DMS53 treated with DMSO at 0.1 percent for 48 hours (cell line): ENCODE data around the gene COL27A1.

Source experiments
- DNase-seq: peaks from one replicate; lab custom pipeline; 2025; ENCODE audit not compliant: unreplicated experiment; lab: John Stamatoyannopoulos, UW

The COL27A1 gene

DNA sequence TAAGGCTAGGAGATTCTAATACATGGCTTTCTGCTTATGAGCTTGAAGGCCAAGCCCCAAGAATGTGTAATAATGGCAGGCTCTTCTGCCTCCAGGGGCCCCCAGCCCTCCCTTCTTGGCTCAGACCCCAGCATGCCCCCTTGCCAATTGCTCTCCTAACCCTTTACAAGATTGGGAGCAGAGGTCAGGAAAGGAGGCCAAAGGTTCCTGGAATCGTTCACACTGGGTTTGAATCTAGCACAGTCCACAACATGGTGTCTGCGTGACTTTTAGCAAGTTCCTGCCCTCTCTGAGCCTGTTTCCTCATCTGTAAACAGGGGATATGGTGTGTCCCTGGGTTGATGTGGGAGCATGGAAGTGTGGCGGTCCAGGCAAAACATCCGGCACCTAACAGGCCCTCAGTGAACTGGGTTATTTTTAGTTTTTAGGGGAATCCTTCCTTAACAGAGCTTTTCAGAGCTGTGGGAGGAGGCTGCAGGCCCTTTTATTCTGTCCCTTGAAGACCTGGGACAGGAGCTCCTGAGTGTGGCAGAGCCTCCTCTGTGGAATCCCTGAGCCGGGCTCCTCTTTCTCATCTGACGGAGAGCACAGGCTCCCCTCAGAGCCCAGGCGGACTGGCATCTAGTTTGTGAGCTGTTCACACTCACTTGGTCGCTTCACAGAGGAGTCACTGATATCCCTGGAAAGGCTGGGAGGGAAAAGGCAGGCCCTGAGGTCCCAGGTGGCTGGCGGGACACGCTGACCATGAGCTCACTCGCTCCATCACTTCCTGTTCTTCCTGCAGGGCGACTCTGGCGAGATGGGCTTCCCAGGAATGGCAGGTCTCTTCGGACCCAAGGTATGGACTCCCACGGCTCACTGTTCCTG is 144.2 kb downstream of the COL27A1 start:
- no peak for DNase-seq

DNA sequence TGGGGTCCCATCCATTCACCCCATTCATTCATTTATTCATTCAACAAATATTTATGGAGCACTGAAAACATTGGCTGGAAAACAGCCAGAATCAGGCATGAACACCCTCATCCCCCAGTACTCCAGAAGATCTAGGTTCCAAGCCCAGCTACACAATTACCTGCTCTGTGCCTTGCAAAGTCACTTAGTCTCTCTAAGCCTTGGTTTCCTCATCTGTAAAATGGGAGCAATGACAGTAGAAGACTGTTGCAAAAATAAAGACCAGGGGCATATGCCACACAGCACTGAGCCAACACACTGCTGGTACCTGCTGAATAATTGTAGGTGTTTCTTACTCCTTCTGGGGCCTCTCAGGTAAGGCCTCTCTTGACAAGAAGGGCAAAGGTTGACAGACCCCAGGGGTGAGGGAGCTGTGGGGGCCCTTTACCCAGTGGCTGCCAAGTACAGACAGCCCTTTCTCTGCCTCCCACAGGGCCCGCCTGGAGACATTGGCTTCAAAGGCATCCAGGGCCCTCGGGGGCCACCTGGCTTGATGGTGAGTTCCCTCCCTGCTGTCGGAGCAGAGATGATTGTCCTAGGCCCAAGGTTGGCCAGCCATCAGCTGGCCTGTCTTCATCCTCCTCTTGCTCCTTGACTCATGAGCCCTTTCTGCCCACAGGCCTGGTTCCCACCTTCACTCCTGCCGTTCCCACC is 145.0 kb downstream of the COL27A1 start:
- DNase-seq: no peak

DNA sequence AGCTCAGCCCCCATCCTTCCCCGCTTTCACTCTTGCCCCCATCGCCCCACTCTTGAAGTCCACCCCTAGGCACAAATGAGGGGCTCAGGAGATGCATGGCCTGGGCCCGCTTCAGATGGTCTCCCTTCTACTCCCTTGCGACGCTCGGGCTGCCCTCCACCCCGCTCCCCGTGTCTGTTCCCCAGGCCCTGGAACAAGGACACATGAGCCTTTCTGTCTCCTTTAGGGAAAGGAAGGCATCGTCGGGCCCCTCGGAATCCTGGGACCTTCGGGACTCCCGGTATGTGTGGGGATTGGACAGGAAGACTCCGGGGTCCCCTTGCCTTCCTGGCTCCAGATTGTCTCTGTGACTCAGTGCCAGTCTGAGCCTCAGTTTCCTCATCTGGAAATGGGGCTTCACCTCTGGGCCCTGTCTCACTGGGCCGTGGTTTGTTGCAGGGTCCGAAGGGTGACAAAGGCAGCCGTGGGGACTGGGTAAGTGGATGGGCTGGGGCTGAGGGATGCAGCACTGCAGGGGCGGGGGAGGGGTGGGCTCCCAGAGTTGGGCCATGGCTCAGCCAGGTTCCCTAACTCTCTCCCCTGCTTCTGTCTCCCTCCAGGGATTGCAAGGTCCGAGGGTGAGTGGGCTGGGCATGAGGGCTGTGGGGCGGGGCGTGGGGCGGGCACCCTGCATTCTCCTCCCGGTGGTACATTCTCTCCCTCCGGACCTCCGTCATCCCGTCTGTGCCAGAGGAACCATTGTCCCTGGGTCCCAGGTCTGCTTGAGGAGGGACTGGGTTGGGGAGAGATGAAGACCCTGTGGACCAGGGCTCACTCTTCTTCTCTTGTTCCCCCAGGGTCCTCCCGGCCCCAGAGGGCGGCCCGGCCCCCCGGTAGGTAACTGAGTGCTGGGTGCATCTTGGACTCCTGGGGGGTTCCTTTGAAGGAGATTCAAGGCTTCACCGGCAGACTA is 145.8 kb downstream of the COL27A1 start:
- no peak for DNase-seq

DNA sequence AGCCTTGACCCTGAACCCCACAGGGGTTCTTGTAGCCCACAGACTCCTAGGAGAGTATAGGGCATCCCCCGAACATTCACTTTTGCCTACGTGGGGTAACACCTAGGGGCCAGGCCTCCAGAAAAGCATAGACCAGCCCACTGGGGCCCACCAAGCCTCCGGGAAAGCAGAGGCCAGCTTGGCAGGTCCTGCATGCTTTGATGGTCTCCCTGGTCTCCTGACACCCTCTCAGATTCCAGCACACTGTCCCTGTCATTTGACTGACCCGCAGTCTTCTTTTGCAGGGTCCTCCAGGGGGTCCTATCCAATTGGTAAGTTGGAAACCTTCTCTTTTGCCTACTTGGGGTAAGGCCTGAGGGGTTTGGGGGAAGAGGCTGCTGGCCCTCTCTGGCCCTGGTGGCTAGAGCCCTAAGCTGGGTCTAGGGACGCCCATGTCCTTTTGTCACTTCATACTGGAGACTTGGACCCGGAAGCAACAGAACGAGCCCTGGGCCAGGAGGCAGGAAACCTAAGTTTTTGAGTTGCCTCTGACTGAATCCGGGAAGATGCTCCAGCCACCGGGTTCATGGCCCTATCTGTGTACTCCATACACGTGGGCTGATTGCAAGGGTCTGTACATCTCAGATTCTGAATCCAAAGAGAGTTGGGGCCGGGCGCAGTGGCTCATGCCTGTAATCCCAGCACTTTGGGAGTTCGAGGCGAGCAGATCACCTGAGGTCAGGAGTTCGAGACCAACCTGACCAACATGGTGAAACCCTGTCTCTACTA is 146.6 kb downstream of the COL27A1 start:
- DNase-seq: no peak

DNA sequence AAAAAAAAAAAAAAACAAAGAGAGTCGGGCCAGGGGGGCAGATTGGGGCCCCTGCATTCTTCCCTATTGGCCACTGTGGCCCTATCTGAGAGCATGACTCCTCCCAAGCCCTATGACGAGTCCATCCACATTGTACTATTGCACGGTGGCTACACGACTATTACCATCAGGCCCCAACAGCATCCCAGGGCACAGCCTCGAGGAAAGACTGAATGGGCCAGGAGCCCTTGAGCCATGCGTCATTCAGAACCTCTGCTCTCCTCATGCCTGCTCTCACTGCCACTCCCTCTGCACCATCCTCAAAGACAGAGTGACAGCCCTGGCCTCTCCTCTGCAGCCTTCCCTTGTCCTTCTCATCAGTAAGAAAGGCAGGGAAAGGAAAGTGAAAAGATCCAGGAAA is 147.4 kb downstream of the COL27A1 start:
- DNase-seq: no peak

DNA sequence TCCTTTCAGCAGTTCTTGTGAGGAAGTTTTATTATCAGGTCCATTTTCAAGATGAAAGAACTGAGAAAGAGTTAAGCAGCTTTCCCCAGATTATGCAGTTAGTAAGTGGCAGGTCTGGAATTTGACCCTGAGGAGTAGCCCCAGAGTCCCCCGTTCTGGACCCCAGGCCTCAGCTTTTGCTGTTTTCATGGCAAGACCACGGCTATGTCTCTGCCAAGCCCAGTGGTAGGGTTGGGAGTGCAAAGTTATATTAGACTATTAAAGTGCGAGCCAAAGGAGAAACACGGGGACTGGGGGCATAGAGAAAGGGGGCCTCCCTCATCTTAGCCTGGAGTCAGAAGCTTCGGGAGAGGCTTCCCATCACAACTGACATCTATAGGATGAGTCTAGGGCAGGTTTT is 148.2 kb downstream of the COL27A1 start:
- DNase-seq: no peak

- no peak for DNase-seq
These were observed 148.6 kb downstream of the COL27A1 start for GRCh38 chr9:114303977-114304376.

- DNase-seq: no peak
These were observed 149.3 kb downstream of the COL27A1 start for GRCh38 chr9:114304416-114305188.

GRCh38 chr9:114307899-114308267 is 152.5 kb downstream of the COL27A1 start:
- no peak for DNase-seq

GRCh38 chr9:114308361-114308950 is 153.1 kb downstream of the COL27A1 start:
- no peak for DNase-seq

GRCh38 chr9:114309096-114309495 is 153.8 kb downstream of the COL27A1 start:
- no peak for DNase-seq

DNA sequence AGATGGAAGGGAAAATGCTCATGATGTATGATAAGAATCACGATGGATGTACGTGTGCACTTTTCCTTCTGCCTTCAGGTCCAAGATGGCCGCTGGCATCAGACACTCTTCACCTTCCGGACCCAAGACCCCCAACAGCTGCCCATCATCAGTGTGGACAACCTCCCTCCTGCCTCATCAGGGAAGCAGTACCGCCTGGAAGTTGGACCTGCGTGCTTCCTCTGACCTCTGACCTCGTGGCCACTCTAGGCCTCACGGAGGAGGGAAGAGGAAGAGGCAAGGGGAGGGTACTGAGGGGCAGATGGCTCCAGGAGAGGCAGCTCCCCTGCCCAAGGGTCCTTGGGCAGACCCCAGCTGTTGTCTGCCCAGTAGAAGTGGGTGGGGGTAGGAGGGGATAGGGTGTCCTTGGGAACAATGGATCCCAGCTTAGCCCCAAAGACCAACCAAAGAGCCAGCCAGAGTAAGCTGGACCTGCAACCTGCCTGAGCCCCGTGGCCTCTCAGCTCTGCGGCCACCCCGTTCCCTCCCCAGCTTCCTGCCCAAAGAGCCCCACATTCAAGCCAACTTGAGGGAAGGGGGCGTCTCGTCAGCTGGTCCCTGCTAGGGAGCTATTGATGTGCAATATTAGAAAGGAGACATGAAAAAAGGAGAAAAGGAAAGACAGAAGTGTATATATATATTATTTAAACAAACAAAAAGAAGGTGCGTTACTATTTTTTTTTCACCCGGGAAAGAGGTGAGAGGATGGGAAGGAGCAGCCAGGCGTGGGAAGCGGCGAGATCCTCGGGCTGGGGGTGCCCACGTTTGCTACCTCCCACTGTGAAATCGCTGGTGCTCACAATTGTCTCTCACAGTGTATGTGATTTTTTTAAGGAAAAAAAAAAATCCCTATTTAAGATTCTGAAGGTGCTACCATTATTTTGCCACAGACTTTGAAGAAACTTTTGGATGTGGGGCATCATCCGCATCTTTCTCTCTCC is 155.4 kb downstream of the COL27A1 start:
- no peak for DNase-seq

GRCh38 chr9:114311571-114312512 is 156.5 kb downstream of the COL27A1 start:
- DNase-seq: no peak

GRCh38 chr9:114312513-114312875 is 157.2 kb downstream of the COL27A1 start:
- no peak for DNase-seq

- DNase-seq: no peak
These were observed 157.8 kb downstream of the COL27A1 start for GRCh38 chr9:114313186-114313585.

DNA sequence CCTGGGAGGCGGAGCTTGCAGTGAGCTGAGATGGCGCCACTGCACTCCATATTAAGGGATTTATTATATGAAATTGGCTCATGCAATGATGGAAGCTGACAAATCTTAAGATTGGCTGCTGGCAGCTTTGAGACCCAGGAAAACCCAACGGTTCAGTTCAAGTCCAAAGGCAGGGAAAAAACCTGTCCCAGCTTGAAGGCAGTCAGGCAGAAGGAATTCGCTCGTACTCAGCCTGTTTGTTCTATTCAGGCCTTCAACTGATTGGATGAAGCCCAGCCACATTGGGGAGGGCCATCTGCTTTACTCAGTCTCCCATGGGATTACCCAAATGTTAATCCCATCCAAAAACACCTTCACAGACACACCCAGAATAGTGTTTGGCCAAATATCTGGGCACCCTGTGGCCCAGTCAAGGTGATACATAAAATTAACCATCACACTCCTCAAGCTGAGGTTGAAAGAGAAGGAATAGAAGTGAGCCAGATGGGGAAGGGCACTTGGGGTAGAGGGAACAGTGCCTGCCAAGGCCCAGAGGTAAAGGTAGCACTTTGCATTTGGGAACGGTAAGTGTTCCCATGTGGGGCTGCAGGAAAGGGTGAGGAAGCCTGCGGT is 159.0 kb downstream of the COL27A1 start:
- DNase-seq: no peak
